Activated CD8-positive, alpha-beta memory T cell treated with anti-CD3 and anti-CD28 coated beads, Interleukin-2, amount 50 U/mL, for 24 hours (primary cell): ENCODE data around the gene CIC.

Experiments used
- DNase-seq: peaks from one replicate; pipeline ENCODE4 v3.0.0-alpha.2; 2020; ENCODE audit errors: extremely low read depth

The CIC gene

GRCh38 chr19:42244347-42245220, 24.5 kb upstream of the CIC start:
- DNase-seq, result peak; percentile 81

- DNase-seq, result no peak
Measured at GRCh38 chr19:42245231-42245630, 23.8 kb upstream of the CIC start.

- no peak for DNase-seq
Measured at GRCh38 chr19:42246143-42246921, 22.7 kb upstream of the CIC start.

GRCh38 chr19:42246922-42247639, 22.0 kb upstream of the CIC start:
- no peak for DNase-seq

GRCh38 chr19:42247640-42248199, 21.3 kb upstream of the CIC start:
- no peak for DNase-seq

- DNase-seq, result no peak
Measured at GRCh38 chr19:42248270-42249148, 20.5 kb upstream of the CIC start.

- no peak for DNase-seq
Measured at GRCh38 chr19:42249149-42249750, 19.8 kb upstream of the CIC start.

GRCh38 chr19:42249769-42250168, 19.3 kb upstream of the CIC start:
- DNase-seq, result no peak

- DNase-seq, result no peak
Measured at GRCh38 chr19:42250183-42250665, 18.8 kb upstream of the CIC start.

- DNase-seq, result no peak
Measured at GRCh38 chr19:42250666-42251531, 18.2 kb upstream of the CIC start.

- no peak for DNase-seq
Measured at GRCh38 chr19:42251572-42252358, 17.3 kb upstream of the CIC start.

- no peak for DNase-seq
Measured at GRCh38 chr19:42252365-42253244, 16.4 kb upstream of the CIC start.

- DNase-seq, result no peak
Measured at GRCh38 chr19:42253245-42254088, 15.6 kb upstream of the CIC start.

- no peak for DNase-seq
Measured at GRCh38 chr19:42254089-42254849, 14.8 kb upstream of the CIC start.

- peak; percentile 69 for DNase-seq
Measured at GRCh38 chr19:42254850-42255765, 13.9 kb upstream of the CIC start, which contains the start of gene ERF. ERF (minus strand) TSS chr19:42255128; CDS start chr19:42254999, 129 bp downstream.
